H1 (cell line): Measurements from ENCODE around the gene C5orf34. TPM values are rescaled to one million over a fixed set of nuclear protein-coding genes. Genes with fewer than 3 reads are reported as not detected.

Experiments used
- CTCF ChIA-PET: fragments of 300-600 bp; sonication (Branson Sonifier 250); formaldehyde crosslinking; loops from one replicate; lab custom pipeline; 2021; ENCODE audit not compliant: partially characterized antibody; lab: Charles Lee
- POLR2A ChIA-PET: fragments of 300-600 bp; sonication (Branson Sonifier 250); formaldehyde crosslinking; loops from one replicate; lab custom pipeline; 2021; ENCODE audit warnings: inconsistent platforms; ENCODE audit not compliant: partially characterized antibody; lab: Charles Lee
- DNase-seq, 2 experiments: peaks; one replicate each; pipeline versions ENCODE4 v3.0.0 to v3.0.0-alpha.2; 2010 to 2022; ENCODE audit warnings: low spot score in 2 of 2, low read depth in 1 of 2, mixed read lengths in 1 of 2
- FAIRE-seq: peaks from 2 replicates; lab custom pipeline; 2011; peaks lifted over from hg19 to GRCh38; lab: Jason Lieb, UNC
- H2AFZ ChIP-seq: 2 replicates; pipeline ENCODE4 v1.8.1; 2012; ENCODE audit warnings: low read length, inconsistent platforms
- H2AK5ac ChIP-seq: 2 replicates; pipeline ENCODE4 v1.6.1; 2013; ENCODE audit warnings: low read depth, low read length
- H2BK120ac ChIP-seq: replicated peaks from 2 replicates; pipeline ENCODE3; 2013; ENCODE audit warnings: low read depth, low read length, inconsistent platforms
- H2BK12ac ChIP-seq: 2 replicates; pipeline ENCODE4 v1.6.1; 2013; ENCODE audit warnings: low read depth, low read length
- H2BK15ac ChIP-seq: 2 replicates; pipeline ENCODE4 v1.6.1; 2013; ENCODE audit warnings: low read length
- H2BK20ac ChIP-seq: 2 replicates; pipeline ENCODE4 v1.6.1; 2013; ENCODE audit warnings: low read length
- H2BK5ac ChIP-seq: 2 replicates; pipeline ENCODE4 v1.6.1; 2013; ENCODE audit warnings: low read depth, low read length
- H3K14ac ChIP-seq: 2 replicates; pipeline ENCODE4 v1.6.1; 2013; ENCODE audit warnings: inconsistent platforms; ENCODE audit not compliant: insufficient read length
- H3K18ac ChIP-seq: 2 replicates; pipeline ENCODE4 v1.6.1; 2013; ENCODE audit warnings: low read length; ENCODE audit errors: extremely low read depth
- H3K23ac ChIP-seq: 2 replicates; pipeline ENCODE4 v1.6.1; 2013; ENCODE audit warnings: inconsistent platforms; ENCODE audit not compliant: insufficient read length
- H3K23me2 ChIP-seq: 2 replicates; pipeline ENCODE4 v1.6.1; 2013; ENCODE audit warnings: low read depth, low read length
- H3K27ac ChIP-seq: 2 replicates; pipeline ENCODE4 v1.6.1; 2011; ENCODE audit warnings: low read depth, low read length, inconsistent platforms
- H3K27me3 ChIP-seq, 4 experiments: replicated peaks in 1 of 4; 1 replicate in 1 of 4; 2 replicates in 3 of 4; pipeline versions ENCODE4 v1.6.1 to v1.8.1; 2011 to 2013; ENCODE audit warnings: low read length in 3 of 4, mild to moderate bottlenecking in 3 of 4, inconsistent platforms in 2 of 4, mixed read lengths in 2 of 4, moderate library complexity in 1 of 4; ENCODE audit not compliant: control insufficient read depth in 3 of 4, insufficient read depth in 3 of 4; ENCODE audit errors: extremely low read depth in 1 of 4
- H3K36me3 ChIP-seq, 4 experiments: 2 replicates each; pipeline versions ENCODE4 v1.6.1 to v1.8.1; 2011 to 2013; ENCODE audit warnings: mild to moderate bottlenecking in 4 of 4, low read length in 3 of 4, moderate library complexity in 2 of 4, control low read depth in 1 of 4, inconsistent platforms in 1 of 4; ENCODE audit not compliant: insufficient read depth in 4 of 4, control insufficient read depth in 2 of 4
- H3K4ac ChIP-seq: replicated peaks from 2 replicates; pipeline ENCODE3; 2013; ENCODE audit warnings: low read length, low read depth, mixed read lengths, inconsistent platforms; ENCODE audit not compliant: insufficient read length
- H3K4me1 ChIP-seq, 4 experiments: replicated peaks in 1 of 4; 1 replicate in 1 of 4; 2 replicates in 3 of 4; pipeline versions ENCODE4 v1.6.1 to v1.8.1; 2011 to 2013; ENCODE audit warnings: low read length in 3 of 4, inconsistent platforms in 2 of 4, mixed read lengths in 1 of 4; ENCODE audit not compliant: insufficient read depth in 4 of 4, control insufficient read depth in 3 of 4
- H3K4me2 ChIP-seq, 2 experiments: 2 replicates each; pipeline versions ENCODE4 v1.6.1 to v1.8.1; 2011 to 2013; ENCODE audit warnings: low read depth in 2 of 2, low read length in 2 of 2, control low read depth in 1 of 2, inconsistent platforms in 1 of 2, mild to moderate bottlenecking in 1 of 2; ENCODE audit not compliant: insufficient read depth in 1 of 2
- H3K4me3 ChIP-seq, 4 experiments: fragments of 200-600, 300-600 bp in 1 of 4; sonication (generic), shearing (Covaris generic), sonication (Bioruptor Twin) in 1 of 4; 2 replicates each; pipeline versions ENCODE4 v1.5.1 to v1.8.1; 2011 to 2016; ENCODE audit warnings: low read length in 4 of 4, low read depth in 3 of 4, control low read depth in 2 of 4, inconsistent platforms in 2 of 4, mild to moderate bottlenecking in 2 of 4, mixed read lengths in 1 of 4, moderate library complexity in 1 of 4; ENCODE audit not compliant: insufficient read depth in 2 of 4; ENCODE audit errors: extremely low read depth in 1 of 4
- H3K56ac ChIP-seq: replicated peaks from 2 replicates; pipeline ENCODE3; 2013; ENCODE audit warnings: low read depth, mild to moderate bottlenecking, mixed read lengths, low read length, inconsistent platforms; ENCODE audit not compliant: insufficient read length
- H3K79me1 ChIP-seq: 2 replicates; pipeline ENCODE4 v1.6.1; 2013; ENCODE audit warnings: low read depth, low read length, control low read depth
- H3K79me2 ChIP-seq, 2 experiments: 2 replicates each; pipeline versions ENCODE4 v1.6.1 to v1.8.1; 2012 to 2013; ENCODE audit warnings: low read length in 2 of 2, mild to moderate bottlenecking in 2 of 2, inconsistent platforms in 1 of 2; ENCODE audit not compliant: insufficient read depth in 2 of 2, control insufficient read depth in 1 of 2
- H3K9ac ChIP-seq, 4 experiments: replicated peaks in 1 of 4; 1 replicate in 1 of 4; 2 replicates in 3 of 4; pipeline versions ENCODE4 v1.6.1 to v1.8.1; 2011 to 2013; ENCODE audit warnings: low read depth in 3 of 4, low read length in 3 of 4, control low read depth in 2 of 4, mild to moderate bottlenecking in 2 of 4, moderate library complexity in 2 of 4, inconsistent platforms in 1 of 4; ENCODE audit errors: extremely low read depth in 1 of 4
- H3K9me3 ChIP-seq, 2 experiments: 2 replicates each; pipeline versions ENCODE4 v1.6.1 to v1.8.1; 2012 to 2013; ENCODE audit warnings: mild to moderate bottlenecking in 2 of 2, moderate library complexity in 2 of 2, control low read depth in 1 of 2, inconsistent platforms in 1 of 2, low read depth in 1 of 2, low read length in 1 of 2, mixed read lengths in 1 of 2; ENCODE audit not compliant: insufficient read depth in 2 of 2
- H4K20me1 ChIP-seq, 2 experiments: replicated peaks in 1 of 2; 2 replicates each; pipeline versions ENCODE3 to v1.8.1; 2011 to 2013; ENCODE audit warnings: inconsistent platforms in 2 of 2, low read length in 2 of 2, mild to moderate bottlenecking in 1 of 2; ENCODE audit not compliant: insufficient read depth in 2 of 2, control insufficient read depth in 1 of 2
- H4K5ac ChIP-seq: 2 replicates; pipeline ENCODE4 v1.6.1; 2013; ENCODE audit warnings: low read length, low read depth, mixed read lengths, inconsistent platforms; ENCODE audit not compliant: insufficient read length
- H4K8ac ChIP-seq: 2 replicates; pipeline ENCODE4 v1.8.0; 2013; ENCODE audit warnings: mild to moderate bottlenecking, moderate library complexity, low read length, inconsistent platforms; ENCODE audit not compliant: insufficient read depth; ENCODE audit errors: extremely low read depth
- H4K91ac ChIP-seq: replicated peaks from 2 replicates; pipeline ENCODE3; 2013; ENCODE audit warnings: low read length, mixed read lengths, inconsistent platforms; ENCODE audit not compliant: insufficient read length
- BACH1 ChIP-seq: IDR thresholded peaks from 2 replicates; pipeline ENCODE4 v1.6.1; 2012; ENCODE audit warnings: low read length, improper control_type of control experiment
- BRCA1 ChIP-seq: IDR thresholded peaks from 2 replicates; pipeline ENCODE4 v1.6.1; 2012; ENCODE audit warnings: low read depth, low read length, improper control_type of control experiment
- CTCF ChIP-seq, 3 experiments: IDR thresholded peaks; 1 replicate in 2 of 3; 2 replicates in 1 of 3; pipeline versions ENCODE4 v1.5.1 to v1.6.1; 2011; ENCODE audit warnings: low read length in 3 of 3, mild to moderate bottlenecking in 3 of 3, inconsistent platforms in 2 of 3, low read depth in 1 of 3, moderate library complexity in 1 of 3; ENCODE audit not compliant: insufficient read depth in 1 of 3; ENCODE audit errors: control extremely low read depth in 1 of 3
- HDAC6 ChIP-seq: IDR thresholded peaks from one replicate; pipeline ENCODE4 v1.7.1; 2012; ENCODE audit warnings: low read depth, mild to moderate bottlenecking, inconsistent platforms, low read length, moderate library complexity
- KDM1A ChIP-seq: fragments of 200-600, 300-600 bp; sonication (generic); IDR thresholded peaks from 2 replicates; pipeline ENCODE4 v1.7.1; 2016; ENCODE audit warnings: mild to moderate bottlenecking, low read length, borderline replicate concordance
- PHF8 ChIP-seq: fragments of 200-600 bp; sonication (generic); conservative IDR thresholded peaks from 2 replicates; pipeline ENCODE4 v1.7.1; 2012; ENCODE audit warnings: low read depth, mild to moderate bottlenecking, inconsistent platforms, low read length, moderate library complexity
- RBBP5 ChIP-seq: IDR thresholded peaks from 2 replicates; pipeline ENCODE4 v1.7.1; 2012; ENCODE audit warnings: low read depth, mild to moderate bottlenecking, inconsistent platforms, low read length, moderate library complexity, borderline replicate concordance
- RNF2 ChIP-seq: fragments of 200-900, 300-1000 bp; sonication (generic); IDR thresholded peaks from 2 replicates; pipeline ENCODE4 v1.7.1; 2016; ENCODE audit warnings: borderline replicate concordance, low read depth, mild to moderate bottlenecking, antibody characterized with exemption, low read length; ENCODE audit not compliant: poor library complexity, severe bottlenecking; ENCODE audit errors: missing control alignments
- RXRA ChIP-seq: IDR thresholded peaks from 2 replicates; pipeline ENCODE4 v1.6.1; 2011; ENCODE audit warnings: low read depth, mild to moderate bottlenecking, low read length, moderate library complexity; ENCODE audit not compliant: insufficient read depth
- SIN3A ChIP-seq, 2 experiments: IDR thresholded peaks in 1 of 2; conservative IDR thresholded peaks in 1 of 2; 2 replicates each; pipeline ENCODE4 v1.6.1; 2011 to 2012; ENCODE audit warnings: low read length in 2 of 2, improper control_type of control experiment in 1 of 2, low read depth in 1 of 2, mild to moderate bottlenecking in 1 of 2
- SP1 ChIP-seq: IDR thresholded peaks from 2 replicates; pipeline ENCODE4 v1.6.1; 2011; ENCODE audit warnings: low read depth, low read length
- WGBS, 2 experiments: shearing (Covaris generic) in 1 of 2; methylation state at CpG; one replicate each; pipeline versions ENCODE4 v1.1.6 to v1.1.7; 2013 to 2015; ENCODE audit warnings: low lambda C conversion rate in 2 of 2, mixed read lengths in 2 of 2, inconsistent platforms in 1 of 2, low coverage in 1 of 2, missing lambda C conversion rate in 1 of 2; ENCODE audit not compliant: insufficient replicate concordance in 2 of 2, insufficient coverage in 1 of 2, insufficient read length in 1 of 2; ENCODE audit errors: extremely low coverage in 1 of 2, missing lambda C conversion rate in 1 of 2; 5-methylcytosine and 5-hydroxymethylcytosine counted together
- polyA plus RNA-seq, 7 experiments: library from polyadenylated mRNA; depleted of rRNA in 3 of 7; stranded (reverse) in 5 of 7; unstranded in 2 of 7; fragments of >200 nt in 5 of 7; fragments of 200-250 nt in 2 of 7; gene quantifications; 1 replicate in 5 of 7; 2 replicates in 1 of 7; 4 replicates in 1 of 7; pipeline versions ENCODE4 v1.2.1 to v1.2.3, GENCODE V29; 2011 to 2013; ENCODE audit warnings: missing spikeins in 2 of 7, mixed read lengths in 2 of 7
- total RNA-seq: library from RNA; stranded (reverse); fragmentation: NEBNext Ultra II Directional; extraction: Animal tissue kit (Norgen Biotek cat#: 25700); gene quantifications from 2 replicates; pipeline ENCODE4 v1.2.1, GENCODE V29; 2021

The C5orf34 gene
- total and polyA plus RNA-seq, 2 of the 8 experiments (the other 6 are each of a cell fraction or from before 2014, with no cell fraction given), result 6.8 to 8.6 TPM

- no peak overlapping the region for H4K8ac ChIP-seq
- ChIA-PET POLR2A (interaction anchor here (1.1 to 3.2 kb wide), 3 partner anchors 14 to 17 kb away, joined by 4 to 13 read pairs (median 5); partner anchors contain the start of genes C5orf34 and TMEM267), CTCF (interaction anchor here (1.0 to 4.2 kb wide), 3 partner anchors 14 to 321 kb away, joined by 3 to 32 read pairs (median 6); partner anchors contain the start of gene TMEM267)
- no peaks in the 10 kb centered on the region for H4K20me1 ChIP-seq
- H2BK120ac ChIP-seq, result no peak overlapping the region
- no peak overlapping the region for H2BK15ac ChIP-seq
- 86% methylated on average over 2 of the region's 2 CpGs; no CpG with 5 or more reads in 1 of the 2 experiments for WGBS, 2 experiments
- H3K79me2 ChIP-seq, result no peaks in the 10 kb centered on the region
- H3K4ac ChIP-seq, result no peak overlapping the region
- no peak overlapping the region for H4K5ac ChIP-seq
- TF ChIP-seq PHF8 (no peak), BRCA1 (no peak), RXRA (no peak), CTCF (IDR thresholded peaks at IDR 0.05; ENCODE audit: control extremely low read depth in 1 of 3, insufficient read depth in 1 of 3, low read depth in 1 of 3, low read length in 3 of 3) (no peak), RBBP5 (no peak), KDM1A (no peak), SP1 (no peak), RNF2 (no peak), BACH1 (no peak), HDAC6 (no peak), SIN3A (conservative IDR thresholded peaks at IDR 0.05 in 1 of 2, IDR thresholded peaks at IDR 0.05 in 1 of 2; ENCODE audit: low read depth in 1 of 2, low read length in 2 of 2) (no peak)
- no peaks in the 10 kb centered on the region for H3K23me2 ChIP-seq
- DNase-seq, result no peak
- H4K91ac ChIP-seq, result no peak overlapping the region
- H3K27ac ChIP-seq, result no peak overlapping the region
- no peaks in the 10 kb centered on the region for H3K4me1 ChIP-seq
- no peak overlapping the region for H3K56ac ChIP-seq
- no peak overlapping the region for H3K18ac ChIP-seq
- no peaks in the 10 kb centered on the region for H3K79me1 ChIP-seq
- H3K27me3 ChIP-seq, result no peaks in the 10 kb centered on the region
- no peak overlapping the region for H3K9ac ChIP-seq
- H2BK5ac ChIP-seq, result no peak overlapping the region
- no peak overlapping the region for H3K4me2 ChIP-seq
- H3K4me3 ChIP-seq, result no peak overlapping the region
- H2BK12ac ChIP-seq, result no peak overlapping the region
- H2BK20ac ChIP-seq, result no peak overlapping the region
- H3K9me3 ChIP-seq, result no peaks in the 10 kb centered on the region
- no peak overlapping the region for H2AFZ ChIP-seq
- H2AK5ac ChIP-seq, result no peak overlapping the region
- no peak for FAIRE-seq
- H3K36me3 ChIP-seq, result peaks cover 0 to 19% (median 1%) of the 10 kb centered on the region in 4 experiments; a peak in 3 of 8 replicates
- H3K23ac ChIP-seq, result no peak overlapping the region
- H3K14ac ChIP-seq, result no peak overlapping the region
These were observed 16.4 kb downstream of the C5orf34 start for GRCh38 chr5:43498581-43498980.
